ENCODE results near the gene LCLAT1.

DNA sequence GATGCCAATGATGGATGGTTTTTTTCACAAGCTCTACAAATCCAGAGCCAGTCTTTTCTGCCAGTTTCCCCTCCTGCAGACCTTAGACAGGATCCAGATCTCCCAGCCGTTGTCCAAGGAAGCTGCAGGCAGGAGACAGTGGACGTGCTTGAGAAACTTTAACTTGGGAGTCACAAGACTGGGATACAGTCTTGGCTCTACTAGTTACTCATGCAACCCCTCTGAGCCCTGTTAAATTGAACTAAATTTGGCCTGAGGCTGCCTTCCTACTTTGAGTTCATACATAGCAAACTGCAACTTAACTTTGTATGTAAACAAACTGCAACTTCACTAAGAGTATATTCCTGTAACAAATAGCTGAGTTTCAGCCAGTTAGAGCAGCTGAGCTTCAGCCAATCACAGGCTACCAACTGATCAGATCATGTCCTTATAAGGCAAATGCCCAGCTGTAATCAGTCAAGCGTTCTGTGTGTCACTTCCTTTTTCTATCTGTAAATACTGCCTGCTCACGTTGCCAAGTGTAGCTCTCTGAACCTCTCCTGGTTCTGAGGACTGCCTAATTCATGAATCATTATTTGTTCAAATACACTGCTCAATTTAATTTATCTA, 219.3 kb downstream of the LCLAT1 start:
- TF ChIP-seq TCF7L2 (IDR thresholded peaks at IDR 0.05; ENCODE audit: low read depth, low read length) (no peak), POLR2AphosphoS5 (IDR thresholded peaks at IDR 0.05; ENCODE audit: low read depth, low read length) (no peak)
- TF ChIP-seq, protein P1, sequence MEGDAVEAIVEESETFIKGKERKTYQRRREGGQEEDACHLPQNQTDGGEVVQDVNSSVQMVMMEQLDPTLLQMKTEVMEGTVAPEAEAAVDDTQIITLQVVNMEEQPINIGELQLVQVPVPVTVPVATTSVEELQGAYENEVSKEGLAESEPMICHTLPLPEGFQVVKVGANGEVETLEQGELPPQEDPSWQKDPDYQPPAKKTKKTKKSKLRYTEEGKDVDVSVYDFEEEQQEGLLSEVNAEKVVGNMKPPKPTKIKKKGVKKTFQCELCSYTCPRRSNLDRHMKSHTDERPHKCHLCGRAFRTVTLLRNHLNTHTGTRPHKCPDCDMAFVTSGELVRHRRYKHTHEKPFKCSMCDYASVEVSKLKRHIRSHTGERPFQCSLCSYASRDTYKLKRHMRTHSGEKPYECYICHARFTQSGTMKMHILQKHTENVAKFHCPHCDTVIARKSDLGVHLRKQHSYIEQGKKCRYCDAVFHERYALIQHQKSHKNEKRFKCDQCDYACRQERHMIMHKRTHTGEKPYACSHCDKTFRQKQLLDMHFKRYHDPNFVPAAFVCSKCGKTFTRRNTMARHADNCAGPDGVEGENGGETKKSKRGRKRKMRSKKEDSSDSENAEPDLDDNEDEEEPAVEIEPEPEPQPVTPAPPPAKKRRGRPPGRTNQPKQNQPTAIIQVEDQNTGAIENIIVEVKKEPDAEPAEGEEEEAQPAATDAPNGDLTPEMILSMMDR (IDR thresholded peaks at IDR 0.05), result no peak
